COR-L47 (cell line): ENCODE data around the gene RPS28.
"Not testable (repeated sequence)": the region's sequence is repeated elsewhere in the genome, so short reads cannot be mapped to it uniquely, and the experiment has no call there.

Experiments used
- DNase-seq: peaks from one replicate; lab custom pipeline; 2025; lab: John Stamatoyannopoulos, UW

The RPS28 gene

DNA sequence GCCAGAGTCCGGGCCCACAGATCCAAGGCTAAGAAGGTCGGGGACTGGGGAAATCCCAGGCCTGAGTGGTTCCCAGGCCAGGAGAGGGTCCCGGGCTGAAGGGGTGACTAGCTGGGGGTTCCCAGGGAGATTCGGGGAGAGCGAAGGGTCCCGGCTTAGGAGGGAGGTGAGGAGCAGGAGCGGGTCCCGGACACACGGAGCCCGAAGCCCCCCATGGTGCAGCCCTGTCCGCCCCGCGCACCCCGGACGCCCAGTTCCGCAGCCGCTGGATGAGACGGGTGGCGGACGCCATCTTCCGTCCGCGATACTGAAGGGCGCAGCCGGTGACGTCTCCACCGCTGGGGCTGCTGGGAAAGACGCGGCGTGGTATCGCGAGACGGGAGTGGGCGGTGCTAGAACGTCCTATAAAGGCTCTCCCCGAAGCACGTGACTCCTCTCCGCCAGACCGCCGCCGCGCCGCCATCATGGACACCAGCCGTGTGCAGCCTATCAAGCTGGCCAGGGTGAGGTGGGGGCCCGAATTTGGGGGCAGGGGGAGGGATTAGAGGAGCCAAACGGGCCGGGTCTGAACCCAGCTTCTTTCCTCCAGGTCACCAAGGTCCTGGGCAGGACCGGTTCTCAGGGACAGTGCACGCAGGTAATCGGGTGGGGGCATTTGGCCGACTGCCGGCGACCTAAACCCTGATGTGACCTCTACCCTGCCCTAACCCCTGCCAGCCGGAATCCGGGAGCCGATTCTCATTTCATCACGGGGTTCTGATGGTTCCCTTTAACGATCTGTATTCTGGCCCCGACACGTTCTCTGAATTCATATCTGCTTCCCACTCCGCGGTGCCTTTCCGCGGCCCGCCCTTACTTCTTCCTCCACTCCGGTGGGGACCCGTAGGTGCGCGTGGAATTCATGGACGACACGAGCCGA, at the start of gene RPS28, which contains the start of gene NDUFA7:
TSS of gene RPS28 (plus strand) at position 430 of the 919 bp plus-strand sequence. CDS start at position 465, 35 bp downstream.
TSS of gene NDUFA7 (minus strand) at position 309 of the 919 bp plus-strand sequence. CDS start at position 292, 17 bp downstream.
- DNase-seq, result peak; percentile 95

DNA sequence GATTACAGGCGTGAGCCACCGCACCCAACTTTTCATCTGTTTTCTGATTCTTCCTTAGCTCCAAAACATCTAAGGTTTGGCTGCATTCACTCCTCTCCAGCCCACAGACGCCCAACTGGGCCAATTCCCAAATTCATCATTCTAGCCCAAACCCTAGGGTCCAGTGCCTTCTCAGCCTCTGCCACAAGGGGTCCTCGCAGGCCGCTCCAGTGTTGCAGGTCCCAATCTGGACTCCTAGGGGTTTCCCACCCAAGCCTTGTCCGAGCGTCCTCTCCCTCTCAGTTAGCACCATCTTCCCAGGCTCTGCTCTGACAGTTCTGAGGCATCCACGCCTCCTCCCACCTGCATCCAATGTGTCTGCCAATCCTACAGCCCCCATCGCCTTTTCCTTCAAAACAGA, 44.8 kb upstream of the RPS28 start:
- DNase-seq, result not testable (repeated sequence)

DNA sequence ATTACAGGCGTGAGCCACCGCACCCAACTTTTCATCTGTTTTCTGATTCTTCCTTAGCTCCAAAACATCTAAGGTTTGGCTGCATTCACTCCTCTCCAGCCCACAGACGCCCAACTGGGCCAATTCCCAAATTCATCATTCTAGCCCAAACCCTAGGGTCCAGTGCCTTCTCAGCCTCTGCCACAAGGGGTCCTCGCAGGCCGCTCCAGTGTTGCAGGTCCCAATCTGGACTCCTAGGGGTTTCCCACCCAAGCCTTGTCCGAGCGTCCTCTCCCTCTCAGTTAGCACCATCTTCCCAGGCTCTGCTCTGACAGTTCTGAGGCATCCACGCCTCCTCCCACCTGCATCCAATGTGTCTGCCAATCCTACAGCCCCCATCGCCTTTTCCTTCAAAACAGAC, 30.0 kb upstream of the RPS28 start:
- not testable (repeated sequence) for DNase-seq

DNA sequence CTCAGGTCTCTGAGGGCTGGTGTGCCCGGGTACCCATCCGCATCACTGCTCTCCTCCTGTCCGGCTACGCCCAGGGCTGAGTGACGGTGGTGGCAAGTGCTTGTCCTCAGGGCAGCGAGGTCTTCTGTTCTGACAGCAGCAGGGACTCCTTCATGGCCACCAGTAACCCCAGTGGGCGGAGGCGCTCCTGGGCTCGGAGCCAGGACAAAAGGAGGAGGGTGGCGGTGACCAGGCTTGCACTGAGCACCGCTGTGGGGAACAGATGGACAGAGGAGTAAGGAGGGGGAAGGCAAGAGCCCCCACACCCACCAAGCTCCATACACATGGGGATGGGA, 19.0 kb upstream of the RPS28 start:
- DNase-seq, result no peak

DNA sequence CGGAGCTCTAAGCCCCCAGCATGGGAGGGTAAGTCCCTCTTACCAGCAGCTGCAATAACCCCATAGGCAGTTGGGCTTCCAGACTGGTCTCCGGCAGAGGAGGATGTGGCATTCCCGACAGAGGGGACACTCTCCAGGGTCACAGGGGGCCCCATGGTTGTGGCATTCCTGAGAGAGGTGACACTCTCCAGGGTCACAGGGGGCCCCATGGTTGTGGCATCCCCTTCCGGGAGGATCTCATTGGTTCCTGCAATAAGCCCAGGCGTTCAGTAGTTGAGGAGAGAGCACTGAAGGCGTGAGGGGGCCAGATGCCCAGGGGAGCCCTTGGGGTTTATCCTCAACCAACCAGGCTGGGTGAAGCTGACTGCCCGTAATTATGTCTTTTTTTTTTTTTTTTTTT, 18.6 kb upstream of the RPS28 start:
- no peak for DNase-seq

DNA sequence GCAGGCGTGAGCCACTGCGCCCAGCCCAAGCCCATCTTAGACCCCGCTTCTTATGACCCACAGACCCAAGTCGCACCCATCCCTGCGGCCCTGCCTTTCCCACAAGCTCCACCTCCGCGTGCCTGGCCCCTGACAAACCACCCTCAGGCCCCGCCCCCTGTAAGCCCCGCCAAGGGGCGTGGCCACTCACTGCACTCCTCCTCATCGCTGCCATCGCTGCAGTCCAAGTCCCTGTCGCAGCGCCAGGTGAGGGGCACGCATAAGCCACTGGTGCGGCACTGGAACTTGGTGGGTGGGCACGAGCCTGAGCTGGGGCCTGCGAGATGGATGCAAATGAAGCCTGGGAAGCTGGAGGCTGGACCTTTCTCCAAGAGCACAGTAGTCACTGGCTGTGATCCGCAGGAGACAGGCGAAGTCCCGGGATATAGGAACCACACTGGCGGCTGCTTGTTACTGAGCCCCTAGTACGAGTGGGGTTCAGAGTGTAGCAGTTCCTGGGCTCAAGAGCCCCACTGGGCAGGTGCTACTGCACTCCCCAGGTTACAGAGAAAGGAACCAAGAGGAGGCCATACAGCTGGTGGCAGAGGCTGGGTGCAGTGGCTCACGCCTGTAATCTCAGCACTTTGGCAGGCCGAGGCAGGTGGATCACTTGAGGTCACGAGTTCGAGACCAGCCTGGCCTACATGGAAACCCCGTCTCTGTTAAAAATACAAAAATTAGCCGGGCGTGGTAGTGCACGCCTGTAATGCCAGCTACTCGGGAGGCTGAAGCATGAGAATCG, 16.3 kb upstream of the RPS28 start:
- DNase-seq, result no peak

DNA sequence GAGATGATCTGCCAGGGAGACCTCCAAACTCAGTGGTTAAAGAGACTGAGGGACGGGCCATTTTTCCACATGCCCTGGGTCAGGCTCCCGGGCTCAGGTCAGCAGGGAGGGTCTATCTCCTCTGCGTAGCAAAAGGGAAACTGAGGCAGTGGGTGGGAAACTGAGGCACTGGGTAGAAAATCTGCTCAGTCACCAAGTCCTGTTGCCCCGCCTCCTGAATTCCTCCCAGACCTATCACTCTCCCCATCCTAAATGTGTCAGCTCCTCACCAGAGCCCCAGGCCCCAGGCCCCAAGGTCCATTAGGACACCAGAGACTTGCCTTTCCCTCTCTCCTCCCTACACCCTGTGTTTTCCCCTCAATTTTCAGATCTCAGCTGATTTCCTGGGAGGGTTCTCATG, 15.5 kb upstream of the RPS28 start:
- no peak for DNase-seq

DNA sequence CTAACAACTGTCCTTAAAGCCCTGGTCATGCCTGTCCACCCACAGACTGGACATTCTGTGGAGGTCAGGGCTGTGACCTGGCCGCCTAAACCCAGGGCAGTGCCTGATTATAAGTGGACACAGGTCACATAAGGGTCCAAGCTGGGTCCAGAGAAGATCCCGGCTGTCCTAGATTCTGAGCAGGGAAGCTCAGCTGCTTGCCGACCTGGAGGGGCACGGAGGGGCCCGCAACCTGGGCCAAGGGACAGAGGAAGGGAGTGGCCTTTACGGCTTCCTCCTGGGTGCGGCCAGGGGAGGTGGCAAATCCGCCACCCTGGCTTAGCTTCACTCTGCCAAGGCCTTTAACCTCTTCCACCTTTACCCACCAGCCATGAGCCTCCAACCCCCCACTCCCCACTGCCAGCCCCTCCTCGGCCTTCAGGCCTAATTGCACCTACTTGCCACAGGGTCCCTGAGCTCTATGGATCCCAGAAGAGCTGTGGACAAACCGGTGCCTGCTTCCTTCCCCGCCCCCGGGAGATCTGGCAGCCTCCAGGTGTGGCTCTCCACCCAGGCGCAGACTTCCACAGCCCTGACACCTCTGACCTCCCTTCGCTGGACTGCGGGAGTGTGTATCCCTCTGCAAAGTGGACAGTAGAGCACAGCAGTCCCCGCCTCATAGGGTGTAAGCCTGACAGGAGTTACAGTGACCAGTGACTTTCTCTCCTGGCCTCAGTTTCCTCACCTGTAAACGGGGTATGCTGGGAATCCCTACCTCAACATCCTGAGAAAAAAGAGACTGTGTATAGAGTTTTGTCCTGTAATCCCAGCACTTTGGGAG, 14.9 kb upstream of the RPS28 start:
- DNase-seq, result no peak

DNA sequence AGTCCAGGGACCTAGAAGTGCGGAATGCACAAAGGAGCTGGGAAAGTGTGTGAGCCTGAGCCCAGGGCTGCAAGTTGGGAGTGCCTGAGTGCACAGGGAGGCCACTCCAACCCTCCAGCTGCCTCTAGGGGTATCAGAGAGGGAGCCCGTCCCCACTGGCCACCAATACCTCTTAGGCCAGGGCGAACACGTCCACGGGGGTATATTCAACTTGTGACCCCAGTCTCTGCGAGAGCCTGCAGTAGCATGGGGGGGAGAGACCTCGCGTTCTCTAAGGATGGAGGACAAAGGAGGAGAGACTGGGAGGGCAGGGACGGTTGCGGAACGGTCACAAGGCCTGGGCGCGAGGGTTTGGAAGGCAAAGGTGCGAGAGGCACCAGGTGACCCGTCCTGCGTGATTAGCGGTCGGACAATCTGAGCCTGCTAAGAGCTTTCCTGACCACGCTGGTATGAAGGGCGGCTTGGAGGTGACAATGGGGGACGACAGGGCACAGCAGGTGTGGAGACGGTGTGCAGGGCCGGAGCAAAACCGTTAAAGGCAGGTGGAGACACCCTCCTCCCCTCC, 13.8 kb upstream of the RPS28 start:
- DNase-seq, result no peak

DNA sequence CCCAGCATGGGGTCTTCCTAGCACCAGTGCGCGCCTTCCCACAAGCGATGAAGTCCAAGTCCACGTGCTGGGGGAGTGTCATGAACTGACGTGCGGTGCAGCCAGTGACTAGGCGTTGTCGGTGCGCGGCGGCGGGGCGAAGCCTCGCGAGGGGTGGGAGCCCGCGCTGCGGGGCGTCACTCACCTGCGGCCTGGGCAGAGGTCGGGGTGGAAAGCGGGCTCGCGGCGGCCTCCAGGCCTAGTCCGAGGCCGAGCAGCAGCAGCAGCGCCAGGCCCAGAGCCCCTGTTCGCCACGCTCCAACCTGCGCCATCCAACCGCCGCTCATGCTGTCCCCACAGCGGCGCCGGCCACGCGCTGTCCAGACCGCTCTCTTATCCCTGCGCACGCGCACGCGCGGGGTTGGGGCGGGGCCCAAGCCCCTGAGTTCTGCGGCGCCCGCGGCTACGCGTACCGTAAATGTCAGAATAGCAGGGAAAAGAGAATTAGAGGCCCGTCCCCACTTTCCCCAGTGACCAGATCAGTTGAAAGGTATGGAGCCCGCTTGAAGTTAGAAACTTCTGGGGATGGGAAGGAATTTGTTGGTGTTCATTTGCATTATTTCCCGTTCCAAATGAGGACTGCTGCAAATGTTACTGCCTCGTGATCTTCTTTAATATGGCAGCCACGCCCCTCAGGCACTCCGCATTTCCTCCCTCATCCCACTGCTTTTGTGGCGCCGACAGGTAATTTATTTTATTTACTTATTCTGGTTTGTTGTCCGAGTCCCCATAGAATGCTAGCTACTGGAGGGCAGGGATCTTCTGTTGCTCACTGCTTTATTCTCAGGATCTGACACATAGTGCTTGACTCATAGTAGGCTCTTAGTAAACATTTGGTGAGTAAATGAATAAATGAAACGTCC, 13.1 kb upstream of the RPS28 start, which contains the start of gene CD320:
TSS of gene CD320 (minus strand) at position 394 of the 902 bp plus-strand sequence. CDS start at position 326, 68 bp downstream.
- DNase-seq, result peak; percentile 97

DNA sequence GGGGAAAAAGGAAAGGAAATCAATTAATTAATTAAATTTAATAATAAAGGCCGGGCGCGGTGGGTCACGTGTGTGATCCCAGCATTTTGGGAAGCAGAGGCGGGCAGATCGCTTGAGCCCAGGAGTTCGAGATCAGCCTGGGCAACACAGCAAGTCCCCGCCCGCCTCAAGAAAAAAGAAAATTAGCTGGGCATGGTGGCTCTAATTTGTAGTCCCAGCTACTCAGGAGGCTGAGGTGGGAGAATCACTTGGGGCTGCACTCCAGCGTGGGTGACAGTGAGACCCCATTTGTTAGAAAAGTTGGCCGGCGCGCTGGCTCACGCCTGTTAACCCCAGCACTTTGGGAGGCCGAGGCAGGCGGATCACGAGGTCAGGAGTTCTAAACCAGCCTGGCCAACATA, 12.4 kb upstream of the RPS28 start:
- DNase-seq, result no peak

DNA sequence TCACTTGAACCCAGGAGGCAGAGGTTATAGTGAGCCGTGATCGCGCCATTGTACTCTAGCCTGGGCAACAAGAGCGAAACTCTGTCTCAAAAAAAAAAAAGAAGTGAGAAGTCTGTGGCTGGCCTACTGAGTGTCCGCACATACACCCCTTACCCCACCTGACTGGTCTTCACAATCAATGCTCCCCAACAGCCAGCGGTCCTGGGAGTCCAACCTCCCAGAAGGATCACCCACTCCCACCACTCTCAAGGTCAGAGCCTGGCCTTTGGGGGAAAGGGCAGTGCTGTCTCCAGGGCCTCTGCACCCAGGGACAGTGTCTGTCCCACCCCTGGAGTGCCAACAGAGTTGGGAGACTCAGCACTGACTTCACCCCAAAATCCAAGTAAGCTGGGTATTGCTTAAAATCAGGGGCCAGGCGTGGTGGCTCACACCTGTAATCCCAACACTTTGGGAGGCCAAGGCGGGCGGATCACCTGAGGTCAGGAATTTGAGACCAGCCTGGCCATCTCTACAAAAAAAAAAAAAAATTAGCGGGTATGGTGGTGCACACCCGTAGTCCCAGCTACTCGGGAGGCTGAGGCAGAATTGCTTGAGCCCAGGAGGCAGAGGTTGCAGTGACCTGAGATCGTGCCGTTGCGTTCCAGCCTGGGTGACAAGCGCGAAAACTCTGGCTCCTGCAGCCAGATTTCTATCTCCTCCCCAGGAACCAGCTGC, 10.8 kb upstream of the RPS28 start:
- DNase-seq, result no peak

DNA sequence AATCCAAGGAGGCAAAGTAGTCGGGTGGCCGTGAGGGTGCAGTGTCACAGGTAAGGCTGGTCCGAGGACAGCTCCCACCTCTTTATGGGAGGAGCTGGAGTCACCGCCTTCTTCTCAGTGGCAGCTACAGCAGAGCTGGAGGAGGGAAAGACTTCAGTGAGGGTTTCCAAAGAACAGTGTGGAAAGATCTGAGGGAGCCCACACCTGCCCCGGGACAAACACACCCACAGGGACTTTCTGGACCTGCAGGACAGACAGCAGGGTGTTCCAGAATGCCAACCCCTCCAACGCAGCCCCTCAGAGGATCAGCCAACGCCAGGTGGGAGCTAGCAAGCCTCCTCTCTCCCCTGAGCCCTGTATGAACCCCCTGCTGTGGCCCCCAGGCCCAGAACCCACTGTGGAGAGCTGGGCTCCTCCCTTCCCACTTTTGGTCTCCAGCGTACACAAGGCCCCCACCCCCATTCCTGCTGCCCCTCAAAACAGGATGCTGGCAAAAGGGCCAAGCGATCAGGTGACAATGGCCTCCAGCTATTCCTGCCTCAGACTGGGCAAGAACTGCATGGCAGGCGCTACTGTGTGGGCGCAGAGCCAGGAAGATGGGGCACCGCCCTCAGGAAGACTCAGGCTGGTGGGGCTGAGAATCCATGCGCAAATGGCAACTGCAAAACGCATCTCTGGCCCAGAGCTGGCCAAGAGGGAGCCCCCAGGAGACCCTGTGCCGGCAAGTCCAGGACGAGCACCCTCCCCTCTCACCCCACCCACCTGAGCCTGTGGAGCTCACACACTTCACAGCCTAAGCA, 9.6 kb upstream of the RPS28 start:
- peak; percentile 82 for DNase-seq

DNA sequence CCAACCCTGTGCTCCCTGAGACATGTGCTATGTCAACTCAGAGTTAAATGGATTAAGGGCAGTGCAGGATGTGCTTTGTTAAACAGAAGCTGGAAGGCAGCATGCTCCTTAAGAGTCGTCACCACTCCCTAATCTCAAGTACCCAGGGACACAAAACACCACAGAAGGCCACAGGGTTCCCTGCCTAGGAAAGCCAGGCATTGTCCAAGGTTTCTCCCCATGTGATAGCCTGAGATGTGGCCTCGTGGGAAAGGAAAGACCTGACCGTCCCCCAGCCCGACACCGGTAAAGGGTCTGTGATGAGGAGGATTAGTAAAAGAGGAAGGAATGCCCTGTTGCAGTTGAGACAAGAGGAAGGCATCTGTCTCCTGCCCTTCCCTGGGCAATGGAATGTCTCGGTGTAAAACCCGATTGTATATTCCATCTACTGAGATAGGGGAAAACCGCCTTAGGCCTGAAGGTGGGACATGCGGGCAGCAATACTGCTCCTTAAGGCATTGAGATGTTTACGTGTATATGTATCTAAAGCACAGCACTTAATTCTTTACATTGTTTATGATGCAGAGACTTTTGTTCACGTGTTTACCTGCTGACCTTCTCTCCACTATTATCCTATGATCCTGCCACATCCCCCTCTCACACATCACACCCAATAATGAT, 6.2 kb upstream of the RPS28 start:
- DNase-seq, result not testable (repeated sequence)

DNA sequence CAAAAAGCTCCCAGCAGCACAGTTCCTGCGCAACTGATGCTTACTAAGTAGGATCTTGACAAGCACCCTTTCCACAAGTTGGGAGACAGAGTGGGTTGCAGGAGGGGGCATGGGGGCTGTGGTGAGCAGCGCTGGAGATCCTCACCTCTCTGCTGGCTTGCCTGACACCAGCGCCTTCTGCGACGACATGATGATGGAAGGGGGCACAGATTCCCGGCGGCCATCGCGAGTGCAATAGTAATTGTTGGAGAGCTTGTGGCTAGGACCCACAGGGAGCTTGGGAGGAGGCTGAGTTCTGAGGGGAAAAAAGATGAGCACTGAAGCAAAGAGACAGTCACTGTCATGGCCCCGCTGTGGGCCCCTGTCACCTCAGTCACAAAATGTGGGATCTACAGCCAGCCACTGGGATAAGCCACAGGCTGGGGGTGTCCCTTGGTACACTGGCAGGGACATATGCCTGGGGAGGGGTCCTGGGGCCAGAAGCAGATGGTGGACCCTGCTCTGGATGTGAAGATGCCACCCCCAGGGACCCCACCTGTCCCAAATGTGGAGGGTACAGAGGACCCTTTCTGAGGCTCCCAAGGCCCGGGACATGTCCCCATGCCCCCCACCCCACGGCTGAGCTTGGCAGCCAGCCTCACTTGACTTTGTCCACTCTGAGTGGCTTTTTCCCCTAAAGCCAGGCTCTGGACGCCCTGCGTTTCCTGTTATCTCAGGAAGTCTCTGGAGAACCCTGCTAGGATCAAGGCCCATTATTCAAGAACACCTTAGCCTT, 4.8 kb upstream of the RPS28 start:
- no peak for DNase-seq

DNA sequence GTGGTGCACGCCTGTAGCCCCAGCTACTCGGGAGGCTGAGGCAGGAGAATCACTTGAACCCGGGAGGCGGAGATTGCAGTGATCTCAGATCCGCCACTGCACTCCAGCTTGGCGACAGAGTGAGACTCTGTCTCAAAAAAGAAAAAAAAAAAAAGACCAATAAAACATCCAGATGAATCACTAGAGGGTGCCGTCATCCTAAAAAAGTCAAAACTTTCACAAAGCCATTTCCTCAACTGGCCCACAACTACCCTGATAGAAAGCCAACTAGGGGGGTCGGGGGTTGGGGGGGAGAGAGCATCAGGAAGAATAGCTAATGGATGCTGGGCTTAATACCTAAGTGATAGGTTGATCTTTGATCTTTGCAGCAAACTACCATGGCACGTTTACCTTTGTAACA, 2.5 kb upstream of the RPS28 start:
- not testable (repeated sequence) for DNase-seq

DNA sequence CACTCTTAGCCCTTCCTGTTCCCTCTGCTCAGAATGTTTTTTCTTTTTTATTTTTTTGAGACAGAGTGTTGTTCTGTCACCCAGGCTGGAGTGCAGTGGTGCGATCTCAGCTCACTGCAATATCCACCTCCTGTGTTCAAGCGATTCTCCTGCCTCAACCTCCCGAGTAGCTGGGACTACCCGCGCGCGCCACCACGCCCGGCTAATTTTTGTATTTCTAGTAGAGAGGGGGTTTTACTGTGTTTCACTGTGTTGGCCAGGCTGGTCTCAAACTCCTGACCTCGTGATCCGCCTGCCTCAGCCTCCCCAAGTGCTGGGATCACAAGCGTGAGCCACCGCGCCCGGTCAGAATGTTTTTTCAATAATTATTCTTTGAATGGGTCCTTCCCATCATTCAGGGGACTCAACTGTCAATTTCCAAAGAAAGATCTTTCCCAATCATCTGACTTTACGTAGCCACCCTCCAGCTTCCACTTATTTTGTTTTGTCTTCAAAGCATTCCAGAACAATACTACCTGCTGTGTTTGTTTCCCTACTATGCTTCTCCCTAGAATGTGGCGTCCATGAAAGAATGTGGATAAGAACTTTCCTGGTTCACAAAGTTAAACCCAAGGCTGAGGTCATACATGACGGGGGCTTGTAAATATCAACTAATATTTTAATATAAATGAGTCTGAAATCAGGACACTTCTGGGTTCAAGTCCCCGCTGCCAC, 1.3 kb upstream of the RPS28 start:
- no peak for DNase-seq
